Mammary epithelial cell (primary cell): Measurements from ENCODE around the gene GCSH.

Source experiments
- CTCF ChIP-seq, 2 donors: IDR thresholded peaks in 1 of 2; conservative IDR thresholded peaks in 1 of 2; 2 replicates each; pipeline ENCODE4 v1.5.1; 2011 to 2012; ENCODE audit warnings: inconsistent platforms in 2 of 2, low read length in 2 of 2, mild to moderate bottlenecking in 2 of 2, control low read depth in 1 of 2, low read depth in 1 of 2; ENCODE audit not compliant: insufficient read depth in 1 of 2; ENCODE audit errors: extremely low read depth in 1 of 2
- EZH2 ChIP-seq: IDR thresholded peaks from 2 replicates; pipeline ENCODE4 v1.6.1; 2012; ENCODE audit warnings: low read length, inconsistent platforms, borderline replicate concordance

GRCh38 chr16:81042821-81043220, 53.4 kb downstream of the GCSH start:
- TF ChIP-seq CTCF (conservative IDR thresholded peaks at IDR 0.05 in 1 of 2, IDR thresholded peaks at IDR 0.05 in 1 of 2; ENCODE audit: extremely low read depth in 1 of 2, insufficient read depth in 1 of 2, low read depth in 1 of 2, low read length in 2 of 2) (no peak), EZH2 (no peak)
